HepG2 (cell line): ENCODE data around the gene PLEKHM2. TPM values are rescaled to one million over a fixed set of nuclear protein-coding genes. Genes with fewer than 3 reads are reported as not detected.

Source experiments
- AGO1 ChIP-seq: fragments of 200-400 bp; formaldehyde crosslinking; IDR thresholded peaks from 2 replicates; pipeline ENCODE4 v1.6.1; 2017; ENCODE audit warnings: mild to moderate bottlenecking, low read depth, low read length, moderate library complexity; ENCODE audit not compliant: poor library complexity, severe bottlenecking
- ASH2L ChIP-seq: fragments of 300-600, 200-600 bp; sonication (generic); IDR thresholded peaks from 2 replicates; pipeline ENCODE4 v1.7.0; 2017; ENCODE audit warnings: low read depth, mild to moderate bottlenecking, moderate library complexity, mixed read lengths, low read length; ENCODE audit not compliant: insufficient read length
- FOXA3 ChIP-seq: IDR thresholded peaks from 2 replicates; pipeline ENCODE4 v1.6.1; 2016; ENCODE audit warnings: missing genetic modification reagents, missing compliant biosample characterization
- FOXK2 ChIP-seq: fragments of 450-650 bp; IDR thresholded peaks from 2 replicates; pipeline ENCODE4 v1.6.1; 2016
- IKZF1 ChIP-seq: fragments of 450-650 bp; IDR thresholded peaks from 2 replicates; pipeline ENCODE4 v1.7.1; 2016
- LCORL ChIP-seq, 2 experiments: fragments of 450-650 bp in 1 of 2; sonication (generic) in 1 of 2; formaldehyde crosslinking in 1 of 2; IDR thresholded peaks; 2 replicates each; pipeline versions ENCODE4 v1.5.0 to v1.6.1; 2017 to 2020; ENCODE audit warnings: antibody characterized with exemption in 1 of 2, missing genetic modification reagents in 1 of 2
- MTA1 ChIP-seq: sonication (generic); formaldehyde crosslinking; IDR thresholded peaks from 2 replicates; pipeline ENCODE4 v1.4.0; 2020; ENCODE audit warnings: missing genetic modification reagents, mild to moderate bottlenecking, borderline replicate concordance
- NAIF1 ChIP-seq: sonication (generic); formaldehyde crosslinking; IDR thresholded peaks from 2 replicates; pipeline ENCODE4 v1.5.0; 2020; ENCODE audit warnings: mild to moderate bottlenecking, missing genetic modification reagents, borderline replicate concordance
- NFKB2 ChIP-seq: sonication (generic); formaldehyde crosslinking; IDR thresholded peaks from 2 replicates; pipeline ENCODE4 v1.4.0; 2020; ENCODE audit warnings: missing genetic modification reagents, borderline replicate concordance
- STAG1 ChIP-seq: sonication (generic); formaldehyde crosslinking; IDR thresholded peaks from 2 replicates; pipeline ENCODE4 v1.4.0; 2020; ENCODE audit warnings: missing genetic modification reagents
- TAF15 ChIP-seq: fragments of 200-400 bp; formaldehyde crosslinking; IDR thresholded peaks from one replicate; pipeline ENCODE4 v1.6.1; 2018; ENCODE audit warnings: mild to moderate bottlenecking, low read depth, low read length; ENCODE audit not compliant: poor library complexity, severe bottlenecking
- TGIF2 ChIP-seq: IDR thresholded peaks from 2 replicates; pipeline ENCODE4 v1.6.1; 2016; ENCODE audit warnings: control low read depth, missing compliant biosample characterization
- ZNF292 ChIP-seq: sonication (generic); formaldehyde crosslinking; IDR thresholded peaks from 2 replicates; pipeline ENCODE4 v1.8.1; 2022; ENCODE audit warnings: mild to moderate bottlenecking, low read depth, missing genetic modification reagents, borderline replicate concordance
- ZNF33B ChIP-seq: sonication (generic); formaldehyde crosslinking; IDR thresholded peaks from 2 replicates; pipeline ENCODE4 v1.5.1; 2020; ENCODE audit warnings: mild to moderate bottlenecking, missing genetic modification reagents
- ZNF441 ChIP-seq: sonication (generic); formaldehyde crosslinking; IDR thresholded peaks from 2 replicates; pipeline ENCODE4 v1.7.0; 2021; ENCODE audit warnings: missing genetic modification reagents, borderline replicate concordance
- ZNF562 ChIP-seq: sonication (generic); formaldehyde crosslinking; IDR thresholded peaks from 2 replicates; pipeline ENCODE4 v1.8.0; 2022; ENCODE audit warnings: missing genetic modification reagents, borderline replicate concordance
- ZNF570 ChIP-seq: sonication (generic); formaldehyde crosslinking; IDR thresholded peaks from 2 replicates; pipeline ENCODE4 v1.4.0; 2020; ENCODE audit warnings: mild to moderate bottlenecking, missing genetic modification reagents, borderline replicate concordance
- ZNF605 ChIP-seq: sonication (generic); formaldehyde crosslinking; IDR thresholded peaks from 2 replicates; pipeline ENCODE4 v1.8.0; 2022; ENCODE audit warnings: mild to moderate bottlenecking, missing genetic modification reagents
- polyA plus RNA-seq, 8 experiments: library from polyadenylated mRNA; depleted of rRNA in 3 of 8; stranded (reverse) in 7 of 8; unstranded in 1 of 8; fragments of >200 nt; fragmentation: Illumina TruSeq in 4 of 8; extraction: Trizol in 4 of 8; gene quantifications; 2 replicates each; pipeline versions ENCODE4 v1.2.1 to v1.2.3, GENCODE V29; 2011 to 2016; ENCODE audit warnings: low read depth in 4 of 8, missing spikeins in 1 of 8, mixed read lengths in 1 of 8; ENCODE audit not compliant: insufficient read depth in 1 of 8
- total RNA-seq, 5 experiments: library from RNA; depleted of rRNA; stranded (reverse); fragments of >200 nt; fragmentation: Illumina TruSeq; extraction: Trizol; gene quantifications; 2 replicates each; pipeline ENCODE4 v1.2.3, GENCODE V29; 2016; ENCODE audit warnings: low read depth in 1 of 5
- TF ChIP-seq, protein P1 (sequence below): sonication (generic); formaldehyde crosslinking; IDR thresholded peaks from 2 replicates; pipeline ENCODE4 v1.5.0; 2020; ENCODE audit warnings: missing genetic modification reagents
- TF ChIP-seq, protein P2 (sequence below): sonication (generic); formaldehyde crosslinking; IDR thresholded peaks from 2 replicates; pipeline ENCODE4 v1.5.0; 2020; ENCODE audit warnings: mild to moderate bottlenecking, missing genetic modification reagents, moderate library complexity
- TF ChIP-seq, protein P3 (sequence below): IDR thresholded peaks from 2 replicates; pipeline ENCODE4 v1.6.1; 2016; ENCODE audit warnings: mild to moderate bottlenecking
- TF ChIP-seq, protein P4 (sequence below): sonication (generic); formaldehyde crosslinking; IDR thresholded peaks from 2 replicates; pipeline ENCODE4 v1.5.0; 2020; ENCODE audit warnings: missing genetic modification reagents
- TF ChIP-seq, protein P5 (sequence below), 2 experiments: sonication (generic) in 1 of 2; formaldehyde crosslinking in 1 of 2; IDR thresholded peaks; 2 replicates each; pipeline versions ENCODE4 v1.4.0 to v1.6.1; 2018 to 2020; ENCODE audit warnings: missing genetic modification reagents in 2 of 2, borderline replicate concordance in 1 of 2, low read depth in 1 of 2, mild to moderate bottlenecking in 1 of 2, missing biosample characterization in 1 of 2

PLEKHM2 gene
- total and polyA plus RNA-seq, 2 of the 13 experiments (the other 11 are each of a cell fraction or from before 2014, with no cell fraction given) = 16.5 to 27.3 TPM

DNA sequence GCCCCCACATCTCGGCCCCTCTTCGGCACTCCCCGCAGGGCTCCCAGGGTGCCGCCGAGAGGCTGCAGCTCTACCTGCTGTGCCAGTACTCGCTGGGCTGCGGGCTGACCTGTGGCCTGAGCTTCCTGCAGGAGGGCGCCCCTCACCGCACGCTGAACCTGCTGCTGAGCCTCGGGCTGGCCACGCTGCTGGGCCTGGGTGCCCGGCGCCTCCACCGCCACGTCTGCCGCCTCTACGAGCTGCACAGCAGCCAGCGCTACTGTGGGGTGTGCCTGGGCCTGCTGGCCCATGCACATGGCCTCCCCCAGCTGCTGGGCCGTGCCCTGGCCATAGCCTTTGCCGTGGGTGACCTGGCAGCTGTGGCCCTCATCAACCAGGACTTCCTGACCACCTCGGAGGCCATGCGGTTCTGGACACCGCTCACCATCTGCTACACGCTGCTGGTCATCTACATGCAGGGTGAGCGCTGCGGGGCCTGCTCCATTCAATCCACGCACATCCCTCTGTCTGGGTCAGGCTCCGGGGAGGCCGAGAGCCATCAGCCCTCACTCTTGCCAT, 60.1 kb downstream of the PLEKHM2 start (continued):
- TF ChIP-seq, protein P1, sequence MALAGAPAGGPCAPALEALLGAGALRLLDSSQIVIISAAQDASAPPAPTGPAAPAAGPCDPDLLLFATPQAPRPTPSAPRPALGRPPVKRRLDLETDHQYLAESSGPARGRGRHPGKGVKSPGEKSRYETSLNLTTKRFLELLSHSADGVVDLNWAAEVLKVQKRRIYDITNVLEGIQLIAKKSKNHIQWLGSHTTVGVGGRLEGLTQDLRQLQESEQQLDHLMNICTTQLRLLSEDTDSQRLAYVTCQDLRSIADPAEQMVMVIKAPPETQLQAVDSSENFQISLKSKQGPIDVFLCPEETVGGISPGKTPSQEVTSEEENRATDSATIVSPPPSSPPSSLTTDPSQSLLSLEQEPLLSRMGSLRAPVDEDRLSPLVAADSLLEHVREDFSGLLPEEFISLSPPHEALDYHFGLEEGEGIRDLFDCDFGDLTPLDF (CRISPR knock-in tag) = no peak
- TF ChIP-seq FOXA3 (CRISPR knock-in tag) = no peak
- TF ChIP-seq LCORL (IDR thresholded peaks at IDR 0.05) = no peak
- TF ChIP-seq LCORL (CRISPR knock-in tag; IDR thresholded peaks at IDR 0.05) = 0 out of 2 replicates have a peak, but pooled peaks have one; percentile 31
- 0 out of 2 replicates have a peak, but pooled peaks have one; percentile 11 for TF ChIP-seq ZNF605 (CRISPR knock-in tag)
- no peak for TF ChIP-seq FOXK2
- no peak for TF ChIP-seq ZNF562
- no peak for TF ChIP-seq ZNF292 (CRISPR knock-in tag)
- TF ChIP-seq, protein P2, sequence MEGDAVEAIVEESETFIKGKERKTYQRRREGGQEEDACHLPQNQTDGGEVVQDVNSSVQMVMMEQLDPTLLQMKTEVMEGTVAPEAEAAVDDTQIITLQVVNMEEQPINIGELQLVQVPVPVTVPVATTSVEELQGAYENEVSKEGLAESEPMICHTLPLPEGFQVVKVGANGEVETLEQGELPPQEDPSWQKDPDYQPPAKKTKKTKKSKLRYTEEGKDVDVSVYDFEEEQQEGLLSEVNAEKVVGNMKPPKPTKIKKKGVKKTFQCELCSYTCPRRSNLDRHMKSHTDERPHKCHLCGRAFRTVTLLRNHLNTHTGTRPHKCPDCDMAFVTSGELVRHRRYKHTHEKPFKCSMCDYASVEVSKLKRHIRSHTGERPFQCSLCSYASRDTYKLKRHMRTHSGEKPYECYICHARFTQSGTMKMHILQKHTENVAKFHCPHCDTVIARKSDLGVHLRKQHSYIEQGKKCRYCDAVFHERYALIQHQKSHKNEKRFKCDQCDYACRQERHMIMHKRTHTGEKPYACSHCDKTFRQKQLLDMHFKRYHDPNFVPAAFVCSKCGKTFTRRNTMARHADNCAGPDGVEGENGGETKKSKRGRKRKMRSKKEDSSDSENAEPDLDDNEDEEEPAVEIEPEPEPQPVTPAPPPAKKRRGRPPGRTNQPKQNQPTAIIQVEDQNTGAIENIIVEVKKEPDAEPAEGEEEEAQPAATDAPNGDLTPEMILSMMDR (CRISPR knock-in tag) = peak; percentile 61
- TF ChIP-seq IKZF1 = no peak
- TF ChIP-seq ZNF570 (CRISPR knock-in tag) = no peak
- TF ChIP-seq TAF15 = no peak
- peak; percentile 35 for TF ChIP-seq AGO1
- TF ChIP-seq TGIF2 (CRISPR knock-in tag) = no peak
- 0 out of 2 replicates have a peak, but pooled peaks have one; percentile 35 for TF ChIP-seq NFKB2 (CRISPR knock-in tag)
- TF ChIP-seq, protein P3, sequence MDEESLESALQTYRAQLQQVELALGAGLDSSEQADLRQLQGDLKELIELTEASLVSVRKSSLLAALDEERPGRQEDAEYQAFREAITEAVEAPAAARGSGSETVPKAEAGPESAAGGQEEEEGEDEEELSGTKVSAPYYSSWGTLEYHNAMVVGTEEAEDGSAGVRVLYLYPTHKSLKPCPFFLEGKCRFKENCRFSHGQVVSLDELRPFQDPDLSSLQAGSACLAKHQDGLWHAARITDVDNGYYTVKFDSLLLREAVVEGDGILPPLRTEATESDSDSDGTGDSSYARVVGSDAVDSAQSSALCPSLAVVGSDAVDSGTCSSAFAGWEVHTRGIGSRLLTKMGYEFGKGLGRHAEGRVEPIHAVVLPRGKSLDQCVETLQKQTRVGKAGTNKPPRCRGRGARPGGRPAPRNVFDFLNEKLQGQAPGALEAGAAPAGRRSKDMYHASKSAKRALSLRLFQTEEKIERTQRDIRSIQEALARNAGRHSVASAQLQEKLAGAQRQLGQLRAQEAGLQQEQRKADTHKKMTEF = peak; percentile 39; the same call in 1 of the 2 replicates
- TF ChIP-seq ZNF33B (CRISPR knock-in tag) = 0 out of 2 replicates have a peak, but pooled peaks have one; percentile 62
- TF ChIP-seq ZNF441 (CRISPR knock-in tag) = no peak
- TF ChIP-seq, protein P4, sequence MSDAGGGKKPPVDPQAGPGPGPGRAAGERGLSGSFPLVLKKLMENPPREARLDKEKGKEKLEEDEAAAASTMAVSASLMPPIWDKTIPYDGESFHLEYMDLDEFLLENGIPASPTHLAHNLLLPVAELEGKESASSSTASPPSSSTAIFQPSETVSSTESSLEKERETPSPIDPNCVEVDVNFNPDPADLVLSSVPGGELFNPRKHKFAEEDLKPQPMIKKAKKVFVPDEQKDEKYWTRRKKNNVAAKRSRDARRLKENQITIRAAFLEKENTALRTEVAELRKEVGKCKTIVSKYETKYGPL (CRISPR knock-in tag) = no peak
- TF ChIP-seq ASH2L = no peak
- TF ChIP-seq, protein P5, sequence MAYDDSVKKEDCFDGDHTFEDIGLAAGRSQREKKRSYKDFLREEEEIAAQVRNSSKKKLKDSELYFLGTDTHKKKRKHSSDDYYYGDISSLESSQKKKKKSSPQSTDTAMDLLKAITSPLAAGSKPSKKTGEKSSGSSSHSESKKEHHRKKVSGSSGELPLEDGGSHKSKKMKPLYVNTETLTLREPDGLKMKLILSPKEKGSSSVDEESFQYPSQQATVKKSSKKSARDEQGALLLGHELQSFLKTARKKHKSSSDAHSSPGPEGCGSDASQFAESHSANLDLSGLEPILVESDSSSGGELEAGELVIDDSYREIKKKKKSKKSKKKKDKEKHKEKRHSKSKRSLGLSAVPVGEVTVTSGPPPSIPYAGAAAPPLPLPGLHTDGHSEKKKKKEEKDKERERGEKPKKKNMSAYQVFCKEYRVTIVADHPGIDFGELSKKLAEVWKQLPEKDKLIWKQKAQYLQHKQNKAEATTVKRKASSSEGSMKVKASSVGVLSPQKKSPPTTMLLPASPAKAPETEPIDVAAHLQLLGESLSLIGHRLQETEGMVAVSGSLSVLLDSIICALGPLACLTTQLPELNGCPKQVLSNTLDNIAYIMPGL (CRISPR knock-in tag; IDR thresholded peaks at IDR 0.05; ENCODE audit: borderline replicate concordance in 1 of 2, low read depth in 1 of 2) = peak in 1 of 2 experiments; percentile 39; a peak in 1 of 4 replicates
- no peak for TF ChIP-seq NAIF1
- peak; percentile 44 for TF ChIP-seq STAG1
- TF ChIP-seq MTA1 (CRISPR knock-in tag) = peak; percentile 32; the same call in 1 of the 2 replicates
